GM12878 (cell line): Measurements from ENCODE around the gene RPS6KA5. TPM values are rescaled to one million over a fixed set of nuclear protein-coding genes. Genes with fewer than 3 reads are reported as not detected.
"Not testable (repeated sequence)": the region's sequence is repeated elsewhere in the genome, so short reads cannot be mapped to it uniquely, and the experiment has no call there.

Experiments
- ATAC-seq: fragments of 200-7000 bp; cut with Tn5 transposase; 3 replicates; pipeline ENCODE4 v1.9.1; 2020; ENCODE audit warnings: mild to moderate bottlenecking, moderate library complexity
- BruUV-seq: library from RNA; stranded (reverse); fragments of 400-500 nt; replicated peaks from 2 replicates; lab custom pipeline; 2021; lab: Mats Ljungman, UMichigan
- CTCF ChIA-PET: fragments of 300-600 bp; sonication (Branson Sonifier 250); formaldehyde crosslinking; extraction: SDS; loops from one replicate; lab custom pipeline; 2021; ENCODE audit warnings: inconsistent platforms; lab: Yijun Ruan, JAX
- POLR2A ChIA-PET: fragments of 350-600 bp; formaldehyde crosslinking; extraction: SDS; loops from one replicate; lab custom pipeline; 2021; ENCODE audit warnings: inconsistent platforms; lab: Charles Lee
- RAD21 ChIA-PET: fragments of 300-600 bp; sonication (Branson Sonifier 250); formaldehyde crosslinking; loops from one replicate; lab custom pipeline; 2023; ENCODE audit warnings: antibody characterized with exemption; ENCODE audit not compliant: unreplicated experiment; lab: Charles Lee
- SMC1A ChIA-PET: fragments of 300-600 bp; sonication (Branson Sonifier 250); formaldehyde crosslinking; loops from one replicate; lab custom pipeline; 2023; ENCODE audit not compliant: unreplicated experiment, uncharacterized antibody; lab: Charles Lee
- DNase-seq: peaks from one replicate; pipeline ENCODE4 v3.0.0-alpha.2; 2011; ENCODE audit warnings: low read depth, low spot score
- FAIRE-seq: peaks from 3 replicates; lab custom pipeline; 2011; peaks lifted over from hg19 to GRCh38; lab: Jason Lieb, UNC
- H2AFZ ChIP-seq: 2 replicates; pipeline ENCODE4 v1.6.0; 2011; ENCODE audit warnings: low read depth, low read length, control low read depth; ENCODE audit not compliant: control insufficient read depth
- H3K27ac ChIP-seq: 2 replicates; pipeline ENCODE4 v1.5.1; 2011; ENCODE audit warnings: control low read depth; ENCODE audit not compliant: control insufficient read depth, insufficient read depth
- H3K27me3 ChIP-seq, 2 experiments: replicated peaks in 1 of 2; 2 replicates each; pipeline versions ENCODE4 v1.6.0 to v1.6.1; 2011; ENCODE audit warnings: low read length in 1 of 2; ENCODE audit not compliant: control insufficient read depth in 2 of 2, insufficient read depth in 2 of 2
- H3K36me3 ChIP-seq, 2 experiments: 2 replicates each; pipeline ENCODE4 v1.5.1; 2011; ENCODE audit warnings: low read length in 1 of 2; ENCODE audit not compliant: control insufficient read depth in 2 of 2, insufficient read depth in 2 of 2
- H3K4me1 ChIP-seq: 2 replicates; pipeline ENCODE4 v1.6.1; 2011; ENCODE audit warnings: mild to moderate bottlenecking, low read length, moderate library complexity, mixed read lengths; ENCODE audit not compliant: control insufficient read depth, insufficient read depth
- H3K4me2 ChIP-seq: 2 replicates; pipeline ENCODE4 v1.6.0; 2011; ENCODE audit warnings: control low read depth; ENCODE audit not compliant: control insufficient read depth, insufficient read depth
- H3K4me3 ChIP-seq: fragments of 200-600 bp; sonication (generic); 2 replicates; pipeline ENCODE4 v1.5.1; 2016
- H3K79me2 ChIP-seq: 2 replicates; pipeline ENCODE4 v1.6.0; 2011; ENCODE audit warnings: low read length; ENCODE audit not compliant: control insufficient read depth, insufficient read depth
- H3K9ac ChIP-seq: 2 replicates; pipeline ENCODE4 v1.8.0; 2011; ENCODE audit warnings: low read length, control low read depth, mixed read lengths; ENCODE audit not compliant: control insufficient read depth, insufficient read depth
- H3K9me3 ChIP-seq: replicated peaks from 3 replicates; pipeline ENCODE4 v1.5.1; 2011; ENCODE audit warnings: mild to moderate bottlenecking, low read length; ENCODE audit not compliant: control insufficient read depth, insufficient read depth
- H4K20me1 ChIP-seq: 2 replicates; pipeline ENCODE4 v1.6.0; 2011; ENCODE audit not compliant: control insufficient read depth, insufficient read depth
- ATF7 ChIP-seq: fragments of 450-650 bp; IDR thresholded peaks from 2 replicates; pipeline ENCODE4 v1.6.1; 2016; ENCODE audit warnings: low read depth, mild to moderate bottlenecking
- BACH1 ChIP-seq: fragments of 450-650 bp; IDR thresholded peaks from 2 replicates; pipeline ENCODE4 v1.6.1; 2017; ENCODE audit warnings: mild to moderate bottlenecking, borderline replicate concordance
- TCF12 ChIP-seq: IDR thresholded peaks from 2 replicates; pipeline ENCODE4 v1.6.1; 2011; ENCODE audit warnings: low read depth, mild to moderate bottlenecking, low read length
- TCF3 ChIP-seq: IDR thresholded peaks from 2 replicates; pipeline ENCODE4 v1.6.1; 2012; ENCODE audit warnings: low read depth, mild to moderate bottlenecking, low read length, borderline replicate concordance; ENCODE audit not compliant: insufficient read depth
- WGBS: methylation state at CpG from one replicate; pipeline ENCODE4 v1.1.6; 2016; ENCODE audit warnings: low lambda C conversion rate; ENCODE audit not compliant: insufficient replicate concordance, insufficient coverage; ENCODE audit errors: missing lambda C conversion rate; 5-methylcytosine and 5-hydroxymethylcytosine counted together
- in situ Hi-C: fragments of 300-500 bp; cut with MboI; formaldehyde crosslinking; loops from 9 replicates; pipeline ENCODE4 v1.14.3; 2018; ENCODE audit warnings: mixed read lengths
- intact Hi-C: fragments of 100-400 bp; cut with micrococcal nuclease; formaldehyde crosslinking; loops from one replicate; pipeline ENCODE4 v1.14.2; 2022; ENCODE audit not compliant: unreplicated experiment
- polyA plus RNA-seq, 11 experiments: library from polyadenylated mRNA; depleted of rRNA in 4 of 11; unstranded in 6 of 11; stranded (reverse) in 5 of 11; fragments of >200 nt; fragmentation: Nextera tagmentation in 4 of 11; fragmentation: Illumina TruSeq in 1 of 11; extraction: Ambion mirVana in 4 of 11; extraction: Trizol in 1 of 11; gene quantifications; 1 replicate in 1 of 11; 2 replicates in 10 of 11; pipeline versions ENCODE4 v1.2.1 to v1.2.3, GENCODE V29; 2011 to 2016; ENCODE audit warnings: inconsistent platforms in 2 of 11, missing spikeins in 2 of 11, low read depth in 1 of 11
- total RNA-seq, 4 experiments: library from RNA; depleted of rRNA in 3 of 4; stranded (reverse); fragments of >200 nt in 3 of 4; fragmentation: Illumina TruSeq in 1 of 4; extraction: Trizol in 1 of 4; gene quantifications; 2 replicates each; pipeline versions ENCODE4 v1.2.1 to v1.2.3, GENCODE V29; 2013 to 2021
- TF ChIP-seq, protein P1 (sequence below): fragments of 450-650 bp; formaldehyde crosslinking; IDR thresholded peaks from 2 replicates; pipeline ENCODE4 v1.4.0; 2022; ENCODE audit warnings: mild to moderate bottlenecking, moderate library complexity

Gene RPS6KA5
- total and polyA plus RNA-seq, 10 of the 15 experiments (the other 5 are each of a cell fraction or from before 2014, with no cell fraction given), result 1.4 to 7.0 (median 3.7) TPM

DNA sequence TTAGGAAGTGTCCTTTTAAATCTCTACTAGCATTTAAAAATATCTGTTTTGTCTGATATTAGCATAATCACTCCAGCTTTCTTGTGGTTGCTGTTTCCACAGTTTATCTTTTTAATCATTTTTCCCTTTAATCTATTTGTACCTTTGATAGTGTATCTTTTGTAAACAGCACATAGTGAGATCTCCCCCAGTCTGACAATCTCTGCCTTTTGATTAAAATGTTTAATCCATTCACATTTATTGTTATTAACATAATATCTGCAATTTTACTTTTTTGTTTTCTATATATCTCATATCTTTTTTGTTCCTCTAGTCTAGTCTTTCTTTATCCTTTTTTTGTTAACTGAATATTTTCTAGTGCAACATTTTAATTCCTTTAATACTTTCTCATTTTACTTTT lies 104.2 kb downstream of the RPS6KA5 start:
- BruUV-seq, result no TSS peak
- ChIA-PET RAD21 (no interaction called here), CTCF (no interaction called here), POLR2A (no interaction called here), SMC1A (interaction anchor here (0.9 kb wide), 1 partner anchor 11 kb away, joined by 4 read pairs; no protein-coding TSS in a partner anchor)
- H4K20me1 ChIP-seq, result no peaks in the 10 kb centered on the region
- H3K36me3 ChIP-seq, result no peaks in the 10 kb centered on the region
- no peaks in the 10 kb centered on the region for H3K27me3 ChIP-seq
- no peaks in the 10 kb centered on the region for H3K4me1 ChIP-seq
- no peaks in the 10 kb centered on the region for H3K79me2 ChIP-seq
- no peak overlapping the region for H3K4me3 ChIP-seq
- TF ChIP-seq, protein P1, sequence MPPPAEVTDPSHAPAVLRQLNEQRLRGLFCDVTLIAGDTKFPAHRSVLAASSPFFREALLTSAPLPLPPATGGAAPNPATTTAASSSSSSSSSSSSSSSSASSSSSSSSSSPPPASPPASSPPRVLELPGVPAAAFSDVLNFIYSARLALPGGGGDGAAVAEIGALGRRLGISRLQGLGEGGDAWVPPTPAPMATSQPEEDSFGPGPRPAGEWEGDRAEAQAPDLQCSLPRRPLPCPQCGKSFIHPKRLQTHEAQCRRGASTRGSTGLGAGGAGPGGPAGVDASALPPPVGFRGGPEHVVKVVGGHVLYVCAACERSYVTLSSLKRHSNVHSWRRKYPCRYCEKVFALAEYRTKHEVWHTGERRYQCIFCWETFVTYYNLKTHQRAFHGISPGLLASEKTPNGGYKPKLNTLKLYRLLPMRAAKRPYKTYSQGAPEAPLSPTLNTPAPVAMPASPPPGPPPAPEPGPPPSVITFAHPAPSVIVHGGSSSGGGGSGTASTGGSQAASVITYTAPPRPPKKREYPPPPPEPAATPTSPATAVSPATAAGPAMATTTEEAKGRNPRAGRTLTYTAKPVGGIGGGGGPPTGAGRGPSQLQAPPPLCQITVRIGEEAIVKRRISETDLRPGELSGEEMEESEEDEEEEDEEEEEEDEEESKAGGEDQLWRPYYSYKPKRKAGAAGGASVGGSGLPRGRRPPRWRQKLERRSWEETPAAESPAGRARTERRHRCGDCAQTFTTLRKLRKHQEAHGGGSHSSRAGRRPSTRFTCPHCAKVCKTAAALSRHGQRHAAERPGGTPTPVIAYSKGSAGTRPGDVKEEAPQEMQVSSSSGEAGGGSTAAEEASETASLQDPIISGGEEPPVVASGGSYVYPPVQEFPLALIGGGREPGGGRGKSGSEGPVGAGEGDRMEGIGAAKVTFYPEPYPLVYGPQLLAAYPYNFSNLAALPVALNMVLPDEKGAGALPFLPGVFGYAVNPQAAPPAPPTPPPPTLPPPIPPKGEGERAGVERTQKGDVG, result no peak
- no peak for TF ChIP-seq BACH1
- TF ChIP-seq ATF7, result no peak
- no peak for TF ChIP-seq TCF12
- no peak for TF ChIP-seq TCF3
- H2AFZ ChIP-seq, result no peak overlapping the region
- intact Hi-C loops, result no loop called here
- in situ Hi-C loops, result no loop called here
- no peak for ATAC-seq
- H3K27ac ChIP-seq, result no peak overlapping the region
- H3K4me2 ChIP-seq, result no peak overlapping the region
- no peak overlapping the region for H3K9ac ChIP-seq
- no peak for DNase-seq
- peaks cover 2% of the 10 kb centered on the region; the same call in 1 of the 3 replicates for H3K9me3 ChIP-seq
- FAIRE-seq, result no peak

DNA sequence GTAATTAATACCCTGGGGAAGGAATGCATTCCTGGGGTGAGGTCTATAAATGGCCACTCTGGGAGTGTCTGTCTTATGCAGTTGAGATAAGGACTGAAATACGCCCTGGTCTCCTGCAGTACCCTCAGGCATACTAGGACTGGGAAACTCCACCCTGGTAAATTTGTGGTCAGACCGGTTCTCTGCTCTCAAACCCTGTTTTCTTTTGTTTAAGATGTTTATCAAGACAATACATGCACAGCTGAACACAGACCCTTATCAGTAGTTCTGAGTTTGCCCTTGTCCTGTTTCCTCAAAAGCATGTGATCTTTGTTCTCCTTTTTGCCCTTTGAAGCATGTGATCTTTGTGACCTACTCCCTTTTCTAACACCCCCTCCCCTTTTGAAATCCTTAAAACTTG lies 106.8 kb downstream of the RPS6KA5 start:
- H3K9me3 ChIP-seq, intact Hi-C loops, H2AFZ ChIP-seq, BruUV-seq, H3K27me3 ChIP-seq, SMC1A ChIA-PET, DNase-seq, ATAC-seq, H3K36me3 ChIP-seq, H3K4me1 ChIP-seq, H3K79me2 ChIP-seq, H3K27ac ChIP-seq, in situ Hi-C loops, CTCF ChIA-PET, H3K4me2 ChIP-seq, H3K4me3 ChIP-seq, H3K9ac ChIP-seq, RAD21 ChIA-PET, FAIRE-seq, H4K20me1 ChIP-seq, POLR2A ChIA-PET: not testable (repeated sequence)
- 81% methylated on average over 2 of the region's 2 CpGs for WGBS
